NOMO-1 treated with DMSO at 0.1 percent for 48 hours (cell line): ENCODE data around the gene CDH22.

Source experiments
- DNase-seq: peaks from one replicate; lab custom pipeline; 2025; ENCODE audit not compliant: unreplicated experiment; lab: John Stamatoyannopoulos, UW

The CDH22 gene

DNA sequence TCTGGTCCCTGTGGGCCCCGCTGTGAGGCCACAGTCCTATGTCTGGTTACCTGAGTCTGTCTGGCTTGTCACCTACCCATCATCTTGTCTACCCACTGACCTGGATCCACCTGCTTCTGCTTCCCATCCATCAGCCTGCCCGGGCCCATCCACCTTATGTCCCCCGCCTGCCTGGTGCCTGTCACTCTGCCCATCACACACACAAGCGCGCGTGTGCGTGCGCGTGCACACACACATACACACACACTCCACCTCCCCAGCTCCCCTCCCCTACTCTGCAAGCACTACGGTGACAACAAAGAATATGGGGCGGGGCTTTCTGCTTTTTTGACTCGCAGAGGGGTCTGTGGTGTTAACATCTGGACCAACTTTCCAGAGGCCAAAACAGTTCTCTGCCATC lies 8.0 kb downstream of the CDH22 start:
- DNase-seq: no peak

DNA sequence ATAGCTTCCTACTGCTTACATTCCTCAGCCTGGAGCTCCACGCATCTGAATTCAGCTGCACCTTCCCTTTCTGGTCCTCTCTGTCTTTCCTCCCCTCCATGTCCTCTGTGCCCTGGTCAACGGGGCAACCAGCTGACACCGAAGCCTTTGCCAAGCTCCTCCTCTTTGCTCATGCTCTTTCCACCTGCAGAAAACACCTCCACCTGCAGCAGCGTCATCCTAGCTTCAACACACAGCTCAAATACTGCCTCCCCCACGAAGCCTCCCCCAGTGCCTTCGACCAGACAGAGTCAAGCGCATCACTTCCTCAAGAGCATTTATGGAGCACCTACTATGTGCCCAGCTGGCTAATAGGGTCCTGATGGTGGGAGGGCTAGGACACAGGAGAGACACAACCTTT lies 9.2 kb downstream of the CDH22 start:
- no peak for DNase-seq

DNA sequence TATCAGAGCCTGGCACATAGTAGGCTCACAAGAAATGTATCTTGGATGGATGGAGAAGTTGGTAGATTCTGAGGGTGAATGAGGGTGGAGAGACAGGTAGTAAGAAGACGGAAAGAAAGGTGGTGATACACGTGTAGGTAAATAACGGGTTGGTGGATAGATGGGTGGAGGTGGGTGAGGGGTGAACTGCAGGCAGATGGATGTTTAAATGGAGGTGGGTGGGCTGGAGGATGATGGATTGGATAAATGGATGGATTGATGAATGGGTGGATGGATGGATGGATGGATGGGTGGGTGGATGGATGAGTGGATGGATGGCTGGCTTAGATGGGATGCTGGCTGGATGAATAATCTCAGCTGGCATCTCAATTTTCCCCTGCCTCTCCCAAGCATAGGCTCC lies 9.9 kb downstream of the CDH22 start:
- no peak for DNase-seq

DNA sequence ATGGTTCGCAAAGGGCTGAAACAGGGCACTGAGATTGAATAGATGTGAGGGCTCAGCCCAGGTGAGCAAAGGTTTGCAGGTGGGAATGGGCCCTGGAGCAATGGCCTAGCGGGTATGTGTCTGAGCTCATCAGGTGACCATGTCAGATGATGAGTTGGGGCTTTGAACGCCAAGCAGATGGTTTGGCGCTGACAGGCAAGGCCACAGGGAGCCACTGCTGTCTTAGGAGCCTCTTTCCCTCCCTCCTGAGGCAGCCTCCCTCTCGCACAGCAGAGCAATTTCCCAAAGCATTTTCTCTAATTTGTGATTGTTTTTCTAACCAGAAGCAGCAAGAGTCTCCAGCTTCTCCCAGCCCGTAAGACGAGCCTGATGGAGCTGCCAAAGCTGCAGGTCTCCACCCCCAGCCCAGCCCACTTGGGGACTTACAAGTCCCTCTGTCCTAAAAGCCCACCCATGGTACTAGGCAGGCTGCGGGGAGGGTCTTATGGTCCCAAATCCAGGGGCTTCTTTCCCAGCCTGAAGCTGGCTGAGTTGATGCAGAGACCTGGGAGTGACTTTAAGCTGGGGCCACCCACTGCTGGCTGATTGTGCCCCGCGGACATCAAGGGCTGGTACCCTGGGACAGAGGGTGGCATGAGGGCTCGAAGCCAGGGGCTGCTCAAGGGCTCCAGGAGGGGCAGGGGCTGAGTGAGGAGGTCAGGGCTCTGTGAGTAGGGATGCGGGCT lies 11.6 kb downstream of the CDH22 start:
- no peak for DNase-seq

GRCh38 chr20:46293084-46293483 lies 15.2 kb downstream of the CDH22 start:
- peak; percentile 29 for DNase-seq

GRCh38 chr20:46291401-46291800 lies 16.9 kb downstream of the CDH22 start:
- DNase-seq: no peak

GRCh38 chr20:46289432-46289831 lies 18.9 kb downstream of the CDH22 start:
- DNase-seq: no peak

- DNase-seq: no peak
Observed at GRCh38 chr20:46286977-46287376, 21.3 kb downstream of the CDH22 start.

DNA sequence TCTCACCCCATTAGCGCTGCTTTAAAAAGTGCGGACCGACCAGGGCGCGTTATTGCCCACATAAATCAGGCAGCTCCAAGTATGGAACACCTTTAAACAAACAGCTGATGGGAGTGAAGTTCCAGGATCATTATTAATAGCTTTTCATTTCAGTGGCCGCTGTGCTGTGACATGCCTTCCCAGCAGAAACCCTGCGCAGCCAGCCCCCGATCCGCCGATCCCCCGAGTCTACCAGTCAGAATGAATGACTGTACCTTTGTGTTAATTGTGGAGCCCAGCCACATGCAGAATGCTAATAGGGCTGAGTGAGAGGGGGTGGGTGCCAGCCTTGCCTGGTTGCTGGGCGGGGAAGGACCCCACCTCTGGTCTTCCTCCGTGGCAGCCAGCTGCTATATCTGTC lies 21.9 kb downstream of the CDH22 start:
- no peak for DNase-seq

DNA sequence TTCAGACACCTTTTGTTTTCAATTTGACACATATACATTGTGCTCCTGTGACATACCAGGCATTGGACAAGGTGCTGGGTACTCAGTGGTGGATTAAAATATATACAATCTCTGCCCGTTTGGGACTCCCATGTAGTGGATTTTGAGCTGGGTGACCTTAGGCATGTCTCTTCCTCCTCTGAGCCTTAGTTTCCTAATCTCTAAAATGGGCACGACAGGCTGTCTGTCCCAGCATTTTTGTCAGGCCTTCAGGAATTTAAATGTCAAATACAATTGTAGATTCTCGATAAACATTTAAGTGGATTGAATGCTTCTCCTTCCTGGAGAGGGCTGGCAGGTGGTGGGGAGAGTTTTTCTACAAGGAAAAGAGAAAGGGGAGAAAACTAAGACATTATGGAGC lies 22.6 kb downstream of the CDH22 start:
- no peak for DNase-seq

- DNase-seq: no peak
Observed at GRCh38 chr20:46285072-46285471, 23.2 kb downstream of the CDH22 start.

DNA sequence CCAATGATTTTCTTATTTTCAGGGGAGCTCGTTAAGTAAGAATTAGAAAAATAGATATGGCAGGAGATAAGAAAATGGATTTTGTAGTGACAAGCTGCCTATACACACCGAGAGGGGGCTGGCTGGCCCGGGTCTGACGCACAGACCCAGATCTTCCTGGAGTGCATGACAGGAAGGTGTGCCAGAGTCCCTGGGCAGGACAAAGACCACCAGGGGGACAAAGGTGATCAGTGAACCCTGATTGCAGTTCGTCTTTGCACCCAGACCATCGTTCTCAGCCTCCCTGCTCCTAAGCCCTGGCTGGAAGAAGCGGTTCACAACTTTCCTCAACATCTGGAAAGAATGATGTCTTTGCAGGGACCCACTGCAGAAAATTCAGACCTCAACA lies 24.3 kb downstream of the CDH22 start:
- no peak for DNase-seq

- no peak for DNase-seq
Observed at GRCh38 chr20:46283426-46284039, 24.8 kb downstream of the CDH22 start.

DNA sequence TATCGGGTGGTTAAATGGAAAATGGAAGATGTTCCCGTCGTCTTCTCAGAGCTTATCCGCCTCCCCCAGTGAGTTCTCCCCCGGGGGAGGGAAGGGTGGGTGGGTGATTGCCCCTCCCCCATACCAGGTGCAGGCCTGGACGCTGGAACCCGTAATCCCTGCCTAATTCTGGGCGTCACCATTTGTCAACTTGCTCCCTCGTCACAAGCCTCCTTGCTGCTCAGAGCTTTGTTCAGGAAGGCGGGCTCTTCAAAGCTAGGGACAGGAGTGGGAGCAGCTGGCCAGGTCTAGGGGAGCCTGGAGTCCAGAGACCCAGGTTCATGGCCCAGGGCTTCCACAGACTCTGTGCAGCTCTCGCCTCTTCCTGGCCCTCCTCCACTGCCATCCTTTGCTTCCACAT lies 25.6 kb downstream of the CDH22 start:
- DNase-seq: no peak

- DNase-seq: no peak
Observed at GRCh38 chr20:46279103-46279502, 29.2 kb downstream of the CDH22 start.

GRCh38 chr20:46277602-46278001 lies 30.7 kb downstream of the CDH22 start:
- no peak for DNase-seq

DNA sequence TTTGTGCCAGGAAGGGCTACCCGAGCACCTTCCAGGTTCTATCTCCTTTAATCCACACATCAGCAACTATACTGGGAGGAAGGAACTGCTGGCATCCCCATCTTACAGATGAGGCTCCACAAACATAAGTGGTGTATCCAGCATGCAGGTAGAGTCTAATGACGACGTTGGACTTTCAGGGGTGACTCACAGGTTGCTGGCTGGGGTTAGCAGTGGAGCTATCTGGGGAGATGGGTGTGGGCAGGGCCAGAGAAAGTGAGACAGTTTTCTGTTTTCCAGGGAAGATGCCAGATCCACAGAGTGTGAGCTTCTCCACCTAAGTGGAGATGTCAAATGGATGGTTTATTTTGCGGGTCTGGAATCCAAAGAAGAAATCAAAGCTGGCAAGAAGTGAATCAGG lies 31.8 kb downstream of the CDH22 start:
- no peak for DNase-seq

- DNase-seq: no peak
Observed at GRCh38 chr20:46275091-46275490, 33.2 kb downstream of the CDH22 start.

DNA sequence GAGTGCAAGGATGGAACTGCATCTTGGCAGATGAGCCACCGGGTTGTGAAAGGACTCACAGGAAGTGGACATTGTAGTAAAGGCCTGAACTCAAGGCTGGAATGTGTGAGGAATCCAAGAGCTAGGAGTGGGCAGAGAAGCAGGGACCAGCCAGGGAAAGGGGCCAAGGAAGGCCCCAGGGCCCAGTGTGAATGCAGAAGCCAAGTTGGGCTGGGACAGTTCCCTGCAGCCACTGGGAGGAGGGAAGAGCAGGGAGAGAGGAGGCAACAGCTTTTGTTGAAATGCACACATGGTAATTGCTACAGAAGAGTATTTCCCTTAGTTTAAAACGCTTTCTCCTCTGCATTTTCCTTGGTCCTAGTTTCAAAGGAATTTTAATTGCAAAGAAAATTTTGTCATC lies 34.6 kb downstream of the CDH22 start:
- no peak for DNase-seq

DNA sequence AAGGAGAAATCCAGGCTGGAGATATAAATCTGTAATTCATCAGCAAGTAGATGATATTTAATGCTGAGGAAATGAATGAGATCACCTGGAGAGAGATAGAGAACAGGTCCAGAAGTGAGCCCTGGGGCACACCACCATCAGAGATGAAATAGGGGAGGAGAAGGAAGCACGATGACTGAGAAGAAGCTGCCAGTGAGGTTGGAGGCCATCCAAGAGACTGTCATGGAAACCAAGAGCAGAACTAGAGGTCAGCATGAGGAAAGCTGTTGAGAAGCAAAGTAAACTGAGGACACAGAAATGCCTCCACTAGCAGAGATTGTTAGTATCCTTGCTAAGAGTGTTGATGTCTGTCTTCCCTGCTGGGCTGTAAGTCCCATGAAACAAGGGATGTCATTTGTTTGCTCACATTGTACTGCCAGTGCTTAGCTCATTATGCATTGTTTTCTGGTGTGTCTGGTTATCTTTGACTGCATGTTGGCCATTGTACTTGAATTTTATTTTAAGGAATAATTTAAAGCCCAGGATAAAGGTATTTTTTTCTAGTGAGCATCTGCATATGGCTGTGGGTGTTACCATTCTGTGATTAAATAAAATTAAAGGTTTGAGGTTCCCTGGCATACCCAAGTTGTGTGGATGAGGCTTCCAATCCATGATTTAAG lies 35.8 kb downstream of the CDH22 start:
- DNase-seq: no peak

DNA sequence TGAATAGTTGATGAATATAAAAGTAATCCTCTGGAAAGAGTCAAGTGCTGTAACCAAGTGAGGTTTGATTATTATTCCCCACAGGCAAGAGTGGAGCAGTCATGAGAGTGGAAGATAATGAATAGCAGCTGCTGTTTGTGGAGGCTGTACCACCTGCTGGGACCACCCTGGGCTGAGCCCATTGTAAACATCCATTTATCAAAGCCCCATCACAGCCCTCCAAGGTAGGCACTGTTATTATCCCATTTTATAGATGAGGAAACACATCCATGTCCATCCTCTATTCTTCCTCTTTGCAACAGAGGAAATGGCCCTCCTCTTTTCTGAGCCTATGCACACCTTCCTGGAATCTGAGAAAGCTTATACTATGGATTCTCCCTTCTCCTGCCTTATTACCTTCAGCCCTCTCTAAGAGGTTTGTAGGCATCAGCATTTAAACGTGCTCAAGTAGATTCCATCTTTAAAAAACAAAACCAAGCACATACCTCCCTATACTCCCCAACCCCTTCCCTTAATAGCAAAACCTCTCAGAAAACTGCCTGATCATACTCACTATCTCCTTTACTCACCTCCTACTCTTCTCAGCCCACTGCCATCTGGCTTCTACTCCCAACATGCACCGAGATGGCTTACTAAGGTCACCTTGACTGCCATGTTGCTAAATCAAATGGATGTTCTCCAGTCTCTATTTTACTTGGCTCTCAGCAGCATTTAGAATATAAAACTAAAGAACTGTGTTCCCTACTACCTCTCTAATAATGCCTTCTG lies 37.1 kb downstream of the CDH22 start:
- no peak for DNase-seq

GRCh38 chr20:46269372-46269771 lies 38.9 kb downstream of the CDH22 start:
- DNase-seq: no peak
